Skeletal muscle tissue (tissue), 4 donors: ENCODE data around the gene C12orf75. TPM values are rescaled to one million over a fixed set of nuclear protein-coding genes. Genes with fewer than 3 reads are reported as not detected.
"Not testable (repeated sequence)": the region's sequence is repeated elsewhere in the genome, so short reads cannot be mapped to it uniquely, and the experiment has no call there.

ENCODE experiments used
- H3K27ac ChIP-seq: one replicate; pipeline ENCODE4 v1.7.0; 2013; ENCODE audit warnings: mild to moderate bottlenecking, low read depth, low read length, inconsistent platforms
- H3K27me3 ChIP-seq, 3 donors: one replicate each; pipeline ENCODE4 v1.7.0; 2013; ENCODE audit warnings: low read length in 3 of 3; ENCODE audit not compliant: control insufficient read depth in 3 of 3, insufficient read depth in 3 of 3
- H3K36me3 ChIP-seq, 3 donors: one replicate each; pipeline ENCODE4 v1.7.0; 2013; ENCODE audit warnings: low read length in 3 of 3; ENCODE audit not compliant: control insufficient read depth in 3 of 3, insufficient read depth in 3 of 3
- H3K4me1 ChIP-seq, 3 donors: one replicate each; pipeline ENCODE4 v1.7.0; 2013; ENCODE audit warnings: low read length in 3 of 3, mild to moderate bottlenecking in 3 of 3; ENCODE audit not compliant: control insufficient read depth in 3 of 3, insufficient read depth in 3 of 3
- H3K4me3 ChIP-seq, 3 donors: one replicate each; pipeline ENCODE4 v1.7.0; 2013; ENCODE audit warnings: low read length in 3 of 3
- H3K9ac ChIP-seq, 3 donors: one replicate each; pipeline ENCODE4 v1.7.0; 2013; ENCODE audit warnings: low read length in 3 of 3, mild to moderate bottlenecking in 3 of 3, moderate library complexity in 2 of 3, low read depth in 1 of 3
- H3K9me3 ChIP-seq, 3 donors: one replicate each; pipeline ENCODE4 v1.7.0; 2013; ENCODE audit warnings: low read length in 3 of 3; ENCODE audit not compliant: control insufficient read depth in 3 of 3
- total RNA-seq: library from RNA; depleted of rRNA; stranded (reverse); fragments of >200 nt; gene quantifications from one replicate; pipeline ENCODE4 v1.2.3, GENCODE V29; 2014
- donor health status: Osteomylitis.

Gene C12orf75
- total RNA-seq, 1 donor from 2014 or later: 3.1 TPM

GRCh38 chr12:105402366-105402765 is 71.9 kb downstream of the C12orf75 start:
- Histone ChIP-seq H3K4me3 (no peak overlapping the region), H3K4me1 (no peaks in the 10 kb centered on the region), H3K27me3 (no peaks in the 10 kb centered on the region), H3K36me3 (no peaks in the 10 kb centered on the region), H3K9ac (no peak overlapping the region), H3K9me3 (no peaks in the 10 kb centered on the region), H3K27ac (no peak overlapping the region)

DNA sequence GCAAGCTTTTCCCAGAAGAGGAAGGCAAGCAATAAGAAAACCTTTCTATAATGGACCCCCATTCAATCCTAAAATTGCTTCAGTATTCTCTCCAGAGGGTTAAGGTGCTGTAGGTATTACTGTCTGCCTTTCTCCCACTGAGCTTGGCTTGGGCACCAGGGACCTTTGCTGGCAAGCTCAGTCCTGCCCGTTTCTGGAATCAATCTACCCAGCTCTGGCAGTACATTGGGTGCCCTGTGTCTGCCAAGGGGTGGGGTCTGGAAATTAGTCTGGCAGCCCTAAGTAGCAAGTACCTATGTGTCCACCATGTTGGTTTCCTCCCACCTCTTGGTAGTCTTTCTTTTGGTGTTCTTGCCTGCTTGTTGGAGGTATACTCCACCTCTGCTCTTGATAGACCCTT is 72.6 kb downstream of the C12orf75 start:
- Histone ChIP-seq H3K36me3 (no peaks in the 10 kb centered on the region), H3K9ac (no peak overlapping the region), H3K9me3 (no peaks in the 10 kb centered on the region), H3K4me1 (no peaks in the 10 kb centered on the region), H3K27ac (no peak overlapping the region), H3K27me3 (no peaks in the 10 kb centered on the region), H3K4me3 (no peak overlapping the region)

GRCh38 chr12:105404134-105404533 is 73.6 kb downstream of the C12orf75 start:
- H3K27me3 ChIP-seq, H3K4me1 ChIP-seq, H3K9ac ChIP-seq, H3K9me3 ChIP-seq, H3K4me3 ChIP-seq, H3K36me3 ChIP-seq, H3K27ac ChIP-seq: not testable (repeated sequence)

DNA sequence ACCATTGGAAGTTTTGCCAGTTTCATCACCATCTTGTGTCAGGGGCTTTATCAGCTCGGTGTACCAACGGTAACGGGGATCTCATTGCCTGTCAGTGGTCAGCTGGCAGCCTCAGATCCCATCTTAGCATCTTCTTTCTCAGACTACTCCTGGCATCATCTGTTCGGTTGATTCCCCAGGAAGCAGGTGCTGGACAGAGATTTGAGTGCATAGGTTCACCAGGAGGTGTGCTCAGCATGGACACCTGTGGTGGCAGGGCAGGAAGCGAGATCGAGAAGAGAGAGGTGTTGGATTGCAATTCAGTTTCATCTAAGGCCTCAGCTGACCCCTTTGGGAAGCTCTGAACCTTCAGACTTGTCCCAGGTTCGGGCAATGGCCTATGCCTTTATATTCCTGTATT is 76.0 kb downstream of the C12orf75 start:
- Histone ChIP-seq H3K9me3 (no peaks in the 10 kb centered on the region), H3K4me3 (no peak overlapping the region), H3K9ac (no peak overlapping the region), H3K27me3 (no peaks in the 10 kb centered on the region), H3K36me3 (no peaks in the 10 kb centered on the region), H3K27ac (no peak overlapping the region), H3K4me1 (peaks cover 0 to 12% (median 6%) of the 10 kb centered on the region in 3 donors)

GRCh38 chr12:105409279-105409678 is 78.8 kb downstream of the C12orf75 start:
- Histone ChIP-seq H3K36me3 (no peaks in the 10 kb centered on the region), H3K27ac (no peak overlapping the region), H3K4me3 (no peak overlapping the region), H3K9ac (no peak overlapping the region), H3K4me1 (peaks cover 0 to 12% (median 6%) of the 10 kb centered on the region in 3 donors), H3K9me3 (no peaks in the 10 kb centered on the region), H3K27me3 (peaks cover 0 to 3% (median 0%) of the 10 kb centered on the region in 3 donors)

DNA sequence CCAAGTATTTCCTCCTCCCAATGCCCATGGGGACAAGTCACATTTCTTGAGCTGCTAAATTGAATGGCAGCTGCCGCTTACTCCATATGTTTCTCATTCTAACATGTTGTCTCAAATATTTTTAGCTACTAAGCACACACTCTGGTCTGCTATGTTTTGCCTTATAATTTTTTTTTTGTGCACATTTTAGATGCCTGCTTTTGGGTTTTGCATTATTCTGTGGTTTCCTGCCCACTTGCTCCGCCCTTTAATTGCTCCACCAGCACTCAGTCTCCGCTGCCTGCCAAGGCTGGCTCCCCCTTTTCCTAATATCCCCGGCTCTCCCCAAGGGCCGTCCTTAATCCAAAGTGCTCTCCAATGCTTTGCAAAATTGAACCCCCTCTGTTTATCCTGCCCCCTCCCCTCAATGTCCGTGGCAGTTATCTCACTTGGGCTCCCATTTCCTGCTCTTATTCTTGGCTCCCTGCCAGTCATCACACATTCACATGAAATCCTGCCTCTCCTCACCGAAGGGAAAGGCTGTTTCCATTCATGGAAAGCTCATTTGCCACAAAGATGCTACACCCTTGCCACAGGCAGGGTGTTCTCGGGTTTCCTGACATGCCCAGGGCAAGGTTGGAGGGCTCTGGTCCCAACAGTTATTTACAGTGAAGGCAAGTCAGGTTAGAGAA is 79.4 kb downstream of the C12orf75 start:
- H3K9ac ChIP-seq: no peak overlapping the region
- no peaks in the 10 kb centered on the region for H3K36me3 ChIP-seq
- no peak overlapping the region for H3K4me3 ChIP-seq
- H3K27ac ChIP-seq: no peak overlapping the region
- H3K27me3 ChIP-seq: peaks cover 0 to 3% (median 0%) of the 10 kb centered on the region in 3 donors
- peaks cover 0 to 12% (median 6%) of the 10 kb centered on the region in 3 donors for H3K4me1 ChIP-seq
- no peaks in the 10 kb centered on the region for H3K9me3 ChIP-seq

GRCh38 chr12:105413911-105414487 is 83.5 kb downstream of the C12orf75 start:
- peaks cover 0 to 3% (median 0%) of the 10 kb centered on the region in 3 donors for H3K27me3 ChIP-seq
- H3K4me1 ChIP-seq: peaks cover 0 to 12% (median 6%) of the 10 kb centered on the region in 3 donors
- H3K9me3 ChIP-seq: no peaks in the 10 kb centered on the region
- H3K36me3 ChIP-seq: no peaks in the 10 kb centered on the region
- H3K4me3 ChIP-seq: no peak overlapping the region
- no peak overlapping the region for H3K9ac ChIP-seq
- no peak overlapping the region for H3K27ac ChIP-seq

DNA sequence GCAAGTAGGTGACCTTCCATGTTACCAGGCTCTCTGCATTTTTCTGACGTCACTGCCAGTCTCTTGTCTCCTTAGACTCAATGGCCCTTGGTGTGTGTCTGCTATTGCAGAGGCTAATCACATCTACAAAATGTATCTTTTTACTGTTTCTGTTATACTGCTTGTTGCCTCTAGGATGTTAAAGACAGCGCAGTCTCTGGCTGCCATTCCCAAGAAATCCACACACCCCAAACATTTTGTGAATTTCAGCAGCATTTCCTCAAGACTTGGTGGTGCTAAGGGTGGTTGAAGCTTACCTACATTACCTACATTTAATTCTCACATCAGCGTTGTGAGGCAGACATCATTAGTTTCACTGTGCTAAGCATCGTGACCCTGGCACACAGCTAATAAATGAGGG is 87.2 kb downstream of the C12orf75 start:
- H3K9ac ChIP-seq: no peak overlapping the region
- no peaks in the 10 kb centered on the region for H3K4me1 ChIP-seq
- H3K36me3 ChIP-seq: no peaks in the 10 kb centered on the region
- H3K27me3 ChIP-seq: no peaks in the 10 kb centered on the region
- H3K4me3 ChIP-seq: no peak overlapping the region
- no peak overlapping the region for H3K27ac ChIP-seq
- no peaks in the 10 kb centered on the region for H3K9me3 ChIP-seq

- Histone ChIP-seq H3K27ac (no peak overlapping the region), H3K9me3 (no peaks in the 10 kb centered on the region), H3K9ac (no peak overlapping the region)
Observed at GRCh38 chr12:105418229-105418628, 87.7 kb downstream of the C12orf75 start.

DNA sequence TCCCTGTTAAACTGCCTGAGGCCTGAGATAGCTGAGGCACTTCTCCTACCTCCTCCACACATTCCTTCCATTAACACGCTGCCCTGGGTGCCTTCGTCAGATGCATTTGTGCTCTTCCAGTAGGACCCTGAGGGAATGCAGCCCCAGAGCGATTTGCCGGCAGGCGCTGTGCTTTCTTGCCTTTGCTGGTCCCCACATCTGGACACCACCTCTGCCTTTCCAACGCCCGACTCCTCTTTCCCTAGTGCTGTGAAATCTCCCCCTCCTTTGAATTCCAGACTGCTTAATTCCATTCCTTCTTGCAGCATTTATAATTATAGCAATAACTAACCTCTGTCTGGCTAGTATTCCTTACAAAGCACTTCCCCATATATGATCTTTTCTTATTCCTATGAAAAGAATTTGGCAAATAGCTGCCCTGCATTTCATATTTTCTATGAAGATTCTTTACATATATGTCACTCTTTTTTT is 88.4 kb downstream of the C12orf75 start:
- no peaks in the 10 kb centered on the region for H3K36me3 ChIP-seq
- H3K27ac ChIP-seq: no peak overlapping the region
- no peaks in the 10 kb centered on the region for H3K9me3 ChIP-seq
- no peaks in the 10 kb centered on the region for H3K27me3 ChIP-seq
- no peak overlapping the region for H3K9ac ChIP-seq
- no peak overlapping the region for H3K4me3 ChIP-seq
- H3K4me1 ChIP-seq: no peaks in the 10 kb centered on the region

More at GRCh38 chr12:105418229-105418628, 87.7 kb downstream of the C12orf75 start:
- H3K36me3 ChIP-seq: no peaks in the 10 kb centered on the region
- no peaks in the 10 kb centered on the region for H3K4me1 ChIP-seq
- H3K4me3 ChIP-seq: no peak overlapping the region
- H3K27me3 ChIP-seq: no peaks in the 10 kb centered on the region
